ENCODE measurements around the gene SARM1.

SARM1 gene

DNA sequence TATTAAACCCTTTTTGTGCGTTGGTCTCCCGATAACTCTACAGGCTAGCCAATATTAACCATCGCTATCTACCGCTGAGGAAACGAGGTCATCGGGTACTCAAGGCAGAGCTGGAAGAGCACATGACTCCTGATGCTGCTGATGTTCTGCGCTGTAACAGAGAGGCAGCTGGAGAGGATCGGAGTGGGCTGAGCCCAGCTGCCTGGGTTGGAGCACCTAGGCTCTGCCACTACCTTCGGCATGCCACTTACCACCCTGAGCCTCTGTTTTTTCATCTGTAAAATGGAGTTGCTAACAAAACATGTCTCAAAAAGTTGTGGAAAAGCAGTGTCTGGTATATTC is 35.0 kb downstream of the SARM1 start:
- H3K9ac ChIP-seq (ENCODE audit: low read length), result no peak overlapping the region
- no peaks in the 10 kb centered on the region for H3K9me2 ChIP-seq (replicated peaks; ENCODE audit: insufficient read depth, low read length)
- H3K4me2 ChIP-seq (ENCODE audit: low read depth, low read length), result peak overlapping the region; percentile 78; the same call in 1 of the 2 replicates
- H3K4me3 ChIP-seq (ENCODE audit: low read length), result peak overlapping the region; percentile 67
- H3K9me3 ChIP-seq (replicated peaks; ENCODE audit: insufficient read depth, low read length), result no peaks in the 10 kb centered on the region
- TF ChIP-seq, protein P1, sequence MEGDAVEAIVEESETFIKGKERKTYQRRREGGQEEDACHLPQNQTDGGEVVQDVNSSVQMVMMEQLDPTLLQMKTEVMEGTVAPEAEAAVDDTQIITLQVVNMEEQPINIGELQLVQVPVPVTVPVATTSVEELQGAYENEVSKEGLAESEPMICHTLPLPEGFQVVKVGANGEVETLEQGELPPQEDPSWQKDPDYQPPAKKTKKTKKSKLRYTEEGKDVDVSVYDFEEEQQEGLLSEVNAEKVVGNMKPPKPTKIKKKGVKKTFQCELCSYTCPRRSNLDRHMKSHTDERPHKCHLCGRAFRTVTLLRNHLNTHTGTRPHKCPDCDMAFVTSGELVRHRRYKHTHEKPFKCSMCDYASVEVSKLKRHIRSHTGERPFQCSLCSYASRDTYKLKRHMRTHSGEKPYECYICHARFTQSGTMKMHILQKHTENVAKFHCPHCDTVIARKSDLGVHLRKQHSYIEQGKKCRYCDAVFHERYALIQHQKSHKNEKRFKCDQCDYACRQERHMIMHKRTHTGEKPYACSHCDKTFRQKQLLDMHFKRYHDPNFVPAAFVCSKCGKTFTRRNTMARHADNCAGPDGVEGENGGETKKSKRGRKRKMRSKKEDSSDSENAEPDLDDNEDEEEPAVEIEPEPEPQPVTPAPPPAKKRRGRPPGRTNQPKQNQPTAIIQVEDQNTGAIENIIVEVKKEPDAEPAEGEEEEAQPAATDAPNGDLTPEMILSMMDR (IDR thresholded peaks at IDR 0.05; ENCODE audit: low read length), result no peak
- no peak for TF ChIP-seq EZH2 (optimal IDR thresholded peaks at IDR 0.05; ENCODE audit: low read depth, low read length)
- no peak for DNase-seq
- H3K27ac ChIP-seq (ENCODE audit: low read length), result no peak overlapping the region
- H3F3A ChIP-seq (ENCODE audit: insufficient read depth, low read length), result no peaks in the 10 kb centered on the region
- no peaks in the 10 kb centered on the region for H4K20me1 ChIP-seq (ENCODE audit: insufficient read depth, low read length)
- H3K79me2 ChIP-seq (ENCODE audit: low read length), result no peaks in the 10 kb centered on the region
- peaks cover 5% of the 10 kb centered on the region; the same call in 1 of the 2 replicates for H3K27me3 ChIP-seq (replicated peaks; ENCODE audit: insufficient read depth, low read length)
- H3K36me3 ChIP-seq (replicated peaks; ENCODE audit: insufficient read depth, low read length), result no peaks in the 10 kb centered on the region
- no peaks in the 10 kb centered on the region for H3K4me1 ChIP-seq (ENCODE audit: low read length)
- H2AFZ ChIP-seq (ENCODE audit: low read length), result peak overlapping the region; percentile 91; the same call in 1 of the 2 replicates

DNA sequence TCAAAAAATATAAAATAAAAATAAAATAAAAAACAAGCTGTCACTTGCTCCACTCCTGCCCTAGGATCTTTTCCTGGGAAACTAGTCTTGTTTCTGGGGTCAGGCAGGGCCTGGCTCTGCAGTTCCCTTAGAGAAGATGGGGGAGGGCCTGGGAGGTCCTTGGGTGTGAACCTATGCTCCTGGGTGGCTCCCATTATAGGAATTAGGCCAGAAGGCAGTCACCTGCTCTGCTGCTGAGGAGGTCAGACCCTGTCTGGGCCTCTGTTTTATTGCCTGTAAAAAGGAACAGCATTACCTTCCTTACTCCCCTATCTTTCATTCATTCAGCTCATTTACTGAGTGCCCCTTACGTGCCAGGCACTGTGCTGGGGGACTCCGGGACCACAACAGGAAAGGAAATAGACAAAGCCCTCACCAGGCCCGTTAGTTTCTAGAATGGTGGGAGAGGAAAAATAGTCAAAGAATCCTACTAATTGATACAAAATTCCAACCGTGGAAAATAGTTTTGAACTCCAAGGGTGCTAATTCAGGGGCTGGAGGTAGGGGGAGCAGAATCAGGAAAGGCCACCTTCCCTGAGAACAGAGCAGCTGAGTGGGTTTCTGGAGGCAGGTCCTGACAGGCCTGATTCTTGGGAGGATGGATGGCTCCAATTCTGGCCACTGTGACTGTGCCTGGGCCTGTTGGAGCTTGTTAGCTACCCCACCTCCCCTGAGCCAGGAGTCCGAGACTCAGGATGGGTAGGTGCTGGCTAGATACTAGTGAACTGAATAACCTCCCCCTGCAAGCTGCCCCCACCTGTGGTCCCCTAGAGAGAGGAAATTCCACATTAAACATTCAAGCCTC is 35.9 kb downstream of the SARM1 start:
- Histone ChIP-seq H3K79me2 (ENCODE audit: low read length) (no peaks in the 10 kb centered on the region), H3F3A (ENCODE audit: insufficient read depth, low read length) (no peaks in the 10 kb centered on the region), H3K36me3 (replicated peaks; ENCODE audit: insufficient read depth, low read length) (no peaks in the 10 kb centered on the region), H3K4me3 (ENCODE audit: low read length) (no peak overlapping the region), H3K4me1 (ENCODE audit: low read length) (no peaks in the 10 kb centered on the region), H3K9me2 (replicated peaks; ENCODE audit: insufficient read depth, low read length) (no peaks in the 10 kb centered on the region), H2AFZ (ENCODE audit: low read length) (no peak overlapping the region), H3K9ac (ENCODE audit: low read length) (no peak overlapping the region), H3K27me3 (replicated peaks; ENCODE audit: insufficient read depth, low read length) (peaks cover 5% of the 10 kb centered on the region; the same call in 1 of the 2 replicates), H3K9me3 (replicated peaks; ENCODE audit: insufficient read depth, low read length) (no peaks in the 10 kb centered on the region), H3K27ac (ENCODE audit: low read length) (no peak overlapping the region), H4K20me1 (ENCODE audit: insufficient read depth, low read length) (no peaks in the 10 kb centered on the region), H3K4me2 (ENCODE audit: low read depth, low read length) (no peak overlapping the region)
- no peak for DNase-seq
- TF ChIP-seq EZH2phosphoT487 (IDR thresholded peaks at IDR 0.05; ENCODE audit: low read length), result no peak
- TF ChIP-seq, protein P1 (IDR thresholded peaks at IDR 0.05; ENCODE audit: low read length), result no peak
- no peak for TF ChIP-seq EZH2 (optimal IDR thresholded peaks at IDR 0.05; ENCODE audit: low read depth, low read length)

DNA sequence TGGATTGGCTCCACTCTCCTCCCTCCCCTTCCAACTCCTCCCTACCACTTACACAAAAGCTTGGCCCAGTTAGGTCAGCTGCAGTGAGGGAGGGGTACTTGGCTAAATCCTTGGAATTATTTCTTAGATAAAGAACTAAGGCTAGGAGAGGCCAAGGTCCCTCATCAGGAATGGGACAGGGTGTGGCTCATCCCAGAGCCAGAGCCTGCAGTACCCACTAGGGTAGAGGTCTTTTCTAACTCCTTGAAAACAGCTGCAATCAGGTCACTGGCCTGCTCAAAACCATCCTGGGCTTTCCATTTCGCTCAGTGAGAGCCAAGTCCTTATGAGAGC is 36.4 kb downstream of the SARM1 start:
- TF ChIP-seq, protein P1 (IDR thresholded peaks at IDR 0.05; ENCODE audit: low read length), result no peak
- TF ChIP-seq EZH2phosphoT487 (IDR thresholded peaks at IDR 0.05; ENCODE audit: low read length) (no peak), EZH2 (optimal IDR thresholded peaks at IDR 0.05; ENCODE audit: low read depth, low read length) (no peak)
- no peak for DNase-seq
- no peaks in the 10 kb centered on the region for H4K20me1 ChIP-seq (ENCODE audit: insufficient read depth, low read length)
- H3K36me3 ChIP-seq (replicated peaks; ENCODE audit: insufficient read depth, low read length), result no peaks in the 10 kb centered on the region
- H3K79me2 ChIP-seq (ENCODE audit: low read length), result no peaks in the 10 kb centered on the region
- H3K9me3 ChIP-seq (replicated peaks; ENCODE audit: insufficient read depth, low read length), result no peaks in the 10 kb centered on the region
- H3K27me3 ChIP-seq (replicated peaks; ENCODE audit: insufficient read depth, low read length), result peaks cover 5% of the 10 kb centered on the region; the same call in 1 of the 2 replicates
- no peaks in the 10 kb centered on the region for H3F3A ChIP-seq (ENCODE audit: insufficient read depth, low read length)
- H3K4me2 ChIP-seq (ENCODE audit: low read depth, low read length), result no peak overlapping the region
- no peak overlapping the region for H3K9ac ChIP-seq (ENCODE audit: low read length)
- no peak overlapping the region for H3K4me3 ChIP-seq (ENCODE audit: low read length)
- no peaks in the 10 kb centered on the region for H3K4me1 ChIP-seq (ENCODE audit: low read length)
- H3K27ac ChIP-seq (ENCODE audit: low read length), result no peak overlapping the region
- H2AFZ ChIP-seq (ENCODE audit: low read length), result no peak overlapping the region
- H3K9me2 ChIP-seq (replicated peaks; ENCODE audit: insufficient read depth, low read length), result no peaks in the 10 kb centered on the region
